ENCODE data around the gene SIPA1L3.

Gene SIPA1L3

DNA sequence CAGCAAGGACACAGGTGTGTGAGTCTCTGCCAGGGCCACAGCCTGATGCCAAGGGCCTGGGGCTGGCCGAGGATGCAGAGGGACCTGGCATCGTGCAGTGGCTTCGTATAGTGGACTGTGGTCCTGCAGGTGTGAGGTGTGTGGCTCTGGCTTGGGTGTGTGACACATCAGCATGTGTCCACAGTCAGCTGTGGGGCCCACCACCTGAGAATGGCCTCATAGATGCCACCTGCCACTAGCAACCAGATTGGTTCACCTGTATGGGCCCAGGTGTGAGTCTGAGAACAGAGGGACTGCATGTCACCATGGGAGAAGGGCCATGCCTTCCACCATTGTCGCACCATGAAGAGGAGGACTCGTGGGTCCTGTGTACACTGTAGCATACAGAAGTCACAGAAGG, 346.8 kb downstream of the SIPA1L3 start:
- Mint-ChIP-seq H3K27ac (no peak overlapping the region), H3K4me3 (no peak overlapping the region), H3K9me3 (no peaks in the 10 kb centered on the region), H3K27me3 (peaks cover 24% of the 10 kb centered on the region), H3K4me1 (ENCODE audit: low read depth) (peaks cover 16% of the 10 kb centered on the region), H3K36me3 (ENCODE audit: low read depth) (no peaks in the 10 kb centered on the region)

DNA sequence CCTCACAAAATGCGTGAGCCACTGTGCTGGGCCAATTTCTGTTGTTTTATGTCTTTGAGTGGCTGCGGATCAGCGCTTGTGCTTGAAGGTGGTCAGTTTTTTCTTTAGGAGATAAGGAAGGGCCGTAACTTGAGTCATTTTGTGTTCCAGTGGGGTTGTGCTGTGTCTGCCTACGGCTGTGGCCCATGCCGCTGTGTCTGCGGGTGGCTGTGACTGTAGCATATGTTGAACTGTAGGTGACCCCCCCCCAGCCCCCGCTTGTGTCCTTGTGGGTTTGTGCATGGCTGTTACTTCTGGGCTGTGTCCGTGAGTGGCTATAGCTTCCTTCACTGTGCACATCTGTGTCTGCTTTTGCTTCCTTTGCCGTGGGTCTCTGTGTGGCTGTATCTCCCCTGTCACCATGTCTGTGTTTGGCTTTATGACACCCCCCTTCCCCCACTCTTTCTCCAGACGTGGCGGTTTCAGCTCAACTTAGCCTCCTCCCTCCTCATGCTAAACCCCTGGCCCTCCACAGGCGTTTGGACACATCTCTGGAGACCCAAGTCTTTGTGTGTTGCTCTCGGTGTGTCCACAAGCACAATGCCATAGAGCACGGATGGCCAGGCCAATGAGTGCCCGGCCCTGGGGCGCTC, 348.5 kb downstream of the SIPA1L3 start:
- Mint-ChIP-seq H3K4me3 (no peak overlapping the region), H3K4me1 (ENCODE audit: low read depth) (peaks cover 16% of the 10 kb centered on the region), H3K9me3 (no peaks in the 10 kb centered on the region), H3K27me3 (peaks cover 24% of the 10 kb centered on the region), H3K36me3 (ENCODE audit: low read depth) (no peaks in the 10 kb centered on the region), H3K27ac (no peak overlapping the region)

Data from stimulated activated naive CD8-positive, alpha-beta T cell treated with anti-CD3 and anti-CD28 coated beads, Interleukin-15, Interleukin-2, amounts not matched to agents 100 ng/mL and 50 ng/mL, for 24 hours (primary cell).